Ishikawa (cell line): ENCODE results near the gene PBXIP1.

Source experiments
- CEBPB ChIP-seq: IDR thresholded peaks from 2 replicates; pipeline ENCODE4 v1.6.1; 2012
- CREB1 ChIP-seq: IDR thresholded peaks from 2 replicates; pipeline ENCODE4 v1.6.1; 2012; ENCODE audit warnings: low read depth
- EGR1 ChIP-seq: IDR thresholded peaks from 2 replicates; pipeline ENCODE4 v1.6.1; 2012
- EP300 ChIP-seq: IDR thresholded peaks from 2 replicates; pipeline ENCODE4 v1.6.1; 2012; ENCODE audit warnings: borderline replicate concordance
- FOXM1 ChIP-seq: IDR thresholded peaks from 2 replicates; pipeline ENCODE4 v1.6.1; 2012; ENCODE audit warnings: low read depth, borderline replicate concordance
- MAX ChIP-seq: IDR thresholded peaks from 2 replicates; pipeline ENCODE4 v1.6.1; 2012
- NFIC ChIP-seq: IDR thresholded peaks from 2 replicates; pipeline ENCODE4 v1.6.1; 2012
- RAD21 ChIP-seq: IDR thresholded peaks from 2 replicates; pipeline ENCODE4 v1.6.1; 2012; ENCODE audit warnings: low read depth
- REST ChIP-seq: IDR thresholded peaks from 2 replicates; pipeline ENCODE4 v1.6.1; 2012; ENCODE audit warnings: low read depth, mild to moderate bottlenecking
- TAF1 ChIP-seq: IDR thresholded peaks from 2 replicates; pipeline ENCODE4 v1.6.1; 2012; ENCODE audit warnings: low read depth, mild to moderate bottlenecking
- TCF12 ChIP-seq: IDR thresholded peaks from 2 replicates; pipeline ENCODE4 v1.6.1; 2012; ENCODE audit warnings: low read depth
- TEAD4 ChIP-seq: IDR thresholded peaks from 2 replicates; pipeline ENCODE4 v1.6.1; 2012
- USF1 ChIP-seq: IDR thresholded peaks from 2 replicates; pipeline ENCODE4 v1.6.1; 2012
- YY1 ChIP-seq: IDR thresholded peaks from 2 replicates; pipeline ENCODE4 v1.6.1; 2012; ENCODE audit warnings: low read depth
- ZBTB7A ChIP-seq: IDR thresholded peaks from 2 replicates; pipeline ENCODE4 v1.6.1; 2012; ENCODE audit warnings: low read depth

The PBXIP1 gene

GRCh38 chr1:154945160-154945961 is 10.5 kb downstream of the PBXIP1 start:
- TF ChIP-seq FOXM1 (no peak), TEAD4 (no peak), CREB1 (no peak), TAF1 (no peak), CEBPB (no peak), EGR1 (no peak), NFIC (no peak), YY1 (no peak), ZBTB7A (no peak), EP300 (no peak), MAX (no peak), TCF12 (no peak), REST (no peak), USF1 (no peak), RAD21 (no peak)

- TF ChIP-seq TAF1: no peak
- TF ChIP-seq NFIC: no peak
- no peak for TF ChIP-seq TEAD4
- no peak for TF ChIP-seq CEBPB
- TF ChIP-seq EGR1: no peak
- no peak for TF ChIP-seq TCF12
- no peak for TF ChIP-seq ZBTB7A
- TF ChIP-seq RAD21: no peak
- TF ChIP-seq CREB1: no peak
These were observed 11.3 kb downstream of the PBXIP1 start for GRCh38 chr1:154944401-154945159.

- TF ChIP-seq NFIC (no peak), RAD21 (peak; percentile 86)
These were observed 12.1 kb downstream of the PBXIP1 start for GRCh38 chr1:154943649-154944400.

- TF ChIP-seq NFIC (no peak), RAD21 (no peak), YY1 (no peak), EGR1 (no peak)
These were observed 14.4 kb downstream of the PBXIP1 start for GRCh38 chr1:154941333-154942013.

- TF ChIP-seq FOXM1: no peak
- no peak for TF ChIP-seq YY1
- no peak for TF ChIP-seq NFIC
- TF ChIP-seq CEBPB: no peak
- no peak for TF ChIP-seq ZBTB7A
- TF ChIP-seq TCF12: no peak
- TF ChIP-seq EP300: no peak
- no peak for TF ChIP-seq RAD21
- TF ChIP-seq REST: no peak
- TF ChIP-seq TAF1: no peak
- TF ChIP-seq MAX: no peak
- TF ChIP-seq USF1: no peak
- TF ChIP-seq CREB1: no peak
- no peak for TF ChIP-seq TEAD4
- TF ChIP-seq EGR1: no peak
These were observed 15.2 kb downstream of the PBXIP1 start for GRCh38 chr1:154940651-154941194.
